GM19099 (cell line): ENCODE results near the gene VCL.

Experiments used
- POLR2A ChIP-seq: IDR thresholded peaks from 3 replicates; pipeline ENCODE4 v1.6.1; 2011; ENCODE audit warnings: low read depth; ENCODE audit not compliant: insufficient read length; ENCODE audit errors: extremely low read depth

VCL gene

GRCh38 chr10:74076961-74077360 is 79.0 kb downstream of the VCL start:
- no peak for TF ChIP-seq POLR2A

DNA sequence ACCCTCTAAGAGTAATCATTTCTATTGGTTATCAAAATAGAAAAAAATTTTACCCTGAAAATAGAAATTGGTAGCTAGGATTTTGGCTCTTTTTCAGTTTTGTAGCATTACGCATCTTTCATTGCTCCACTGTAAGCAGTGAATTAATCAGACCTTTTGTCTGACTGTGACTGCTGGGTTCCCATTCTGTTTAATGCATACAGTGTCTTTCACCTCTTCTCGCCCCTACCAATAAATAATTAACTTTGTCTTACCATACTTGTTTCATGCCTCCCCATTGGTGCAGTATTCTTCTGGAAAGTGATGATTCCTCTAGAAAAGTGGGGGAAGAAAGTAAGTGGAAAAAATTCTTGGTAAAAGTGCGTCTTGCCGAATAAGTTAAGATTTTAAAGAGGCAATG is 79.5 kb downstream of the VCL start:
- TF ChIP-seq POLR2A, result no peak

DNA sequence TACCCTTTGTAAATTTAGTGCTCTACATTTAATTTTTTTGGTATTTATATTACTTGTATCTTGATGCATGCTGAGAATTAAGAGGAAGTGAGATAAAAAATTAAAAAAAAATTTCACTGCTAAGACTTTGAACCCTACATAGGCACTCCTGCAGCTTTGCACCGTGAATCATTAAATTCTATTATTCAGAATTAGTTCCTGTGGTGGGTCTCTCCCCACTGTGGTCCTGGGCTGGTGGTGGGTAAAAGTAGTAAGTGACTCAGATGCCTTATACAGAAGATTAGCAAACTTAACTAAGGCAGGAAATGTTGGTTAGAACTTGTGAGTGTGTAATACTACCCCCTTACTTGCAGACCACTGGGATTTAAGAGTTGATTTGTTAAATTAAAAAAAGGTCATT is 80.1 kb downstream of the VCL start:
- no peak for TF ChIP-seq POLR2A

DNA sequence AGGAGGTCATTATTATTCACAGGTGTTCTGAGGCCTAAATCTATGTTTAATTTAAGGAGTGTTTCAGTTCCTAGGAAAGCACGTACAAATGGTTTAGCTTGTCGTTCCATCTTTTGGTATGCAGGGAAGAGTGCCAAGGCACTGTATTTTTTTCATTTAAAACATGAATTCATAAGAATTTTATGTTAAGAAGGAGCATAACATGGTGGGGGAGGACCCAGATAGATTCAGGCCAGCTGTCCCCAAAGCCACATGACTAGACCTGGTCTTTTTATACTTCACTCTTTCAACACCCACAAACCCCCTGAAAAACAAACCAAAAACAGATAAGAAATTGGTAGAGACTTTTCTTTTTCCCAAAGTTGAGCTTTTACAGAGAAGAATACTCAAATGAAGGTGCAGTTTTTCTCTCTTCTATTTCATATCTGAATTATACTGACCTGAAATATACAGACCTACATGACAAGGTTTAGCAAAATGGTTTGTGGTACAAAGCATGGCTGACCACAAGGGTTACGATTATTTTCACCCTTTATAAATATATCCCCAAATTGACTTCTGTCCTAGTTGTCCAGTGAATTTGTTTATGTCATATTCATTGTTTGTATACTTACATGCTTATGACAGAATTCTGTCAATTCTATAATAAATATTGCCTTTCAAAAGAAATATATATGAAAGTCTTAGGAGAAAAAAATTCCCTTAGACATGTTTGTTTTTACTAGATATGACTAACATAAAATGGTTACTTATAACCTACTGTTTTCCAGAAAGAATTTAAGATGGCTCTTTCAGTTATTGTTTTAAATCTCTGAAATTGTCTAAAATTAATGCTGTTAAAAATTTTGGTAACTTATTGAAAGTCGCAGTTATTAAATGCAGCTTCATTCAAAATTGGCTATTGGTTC is 81.4 kb downstream of the VCL start:
- TF ChIP-seq POLR2A, result no peak

DNA sequence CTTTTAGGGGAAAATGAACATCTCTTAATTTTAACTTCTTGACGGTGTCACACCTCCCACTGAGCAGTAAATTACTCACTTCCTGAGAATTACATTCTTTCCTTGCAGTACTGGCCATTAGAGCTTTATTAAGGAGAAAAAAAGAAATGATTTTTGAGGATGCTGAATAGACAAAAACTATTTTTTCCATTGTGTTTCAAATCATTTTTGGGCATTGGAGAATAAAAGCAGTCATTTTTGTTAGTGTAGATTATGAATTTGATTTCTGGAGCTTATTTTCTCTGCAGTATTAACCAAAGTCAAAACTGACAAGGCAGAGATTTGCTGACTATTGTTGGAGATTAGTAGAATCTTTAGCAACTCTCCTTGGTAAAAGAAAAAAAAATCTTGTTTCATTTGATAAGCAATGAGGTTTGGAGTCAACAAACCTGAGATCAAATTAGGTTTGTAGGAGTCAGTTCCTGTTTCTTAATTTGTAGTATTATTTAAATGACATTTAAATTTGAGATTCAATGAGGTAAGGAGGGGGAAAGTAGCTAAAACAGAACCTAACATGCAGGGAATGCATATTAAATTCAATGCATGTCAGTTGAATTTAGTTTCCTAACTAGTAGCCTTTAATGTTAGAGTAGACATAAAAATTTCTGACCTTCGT is 82.1 kb downstream of the VCL start:
- TF ChIP-seq POLR2A, result no peak

DNA sequence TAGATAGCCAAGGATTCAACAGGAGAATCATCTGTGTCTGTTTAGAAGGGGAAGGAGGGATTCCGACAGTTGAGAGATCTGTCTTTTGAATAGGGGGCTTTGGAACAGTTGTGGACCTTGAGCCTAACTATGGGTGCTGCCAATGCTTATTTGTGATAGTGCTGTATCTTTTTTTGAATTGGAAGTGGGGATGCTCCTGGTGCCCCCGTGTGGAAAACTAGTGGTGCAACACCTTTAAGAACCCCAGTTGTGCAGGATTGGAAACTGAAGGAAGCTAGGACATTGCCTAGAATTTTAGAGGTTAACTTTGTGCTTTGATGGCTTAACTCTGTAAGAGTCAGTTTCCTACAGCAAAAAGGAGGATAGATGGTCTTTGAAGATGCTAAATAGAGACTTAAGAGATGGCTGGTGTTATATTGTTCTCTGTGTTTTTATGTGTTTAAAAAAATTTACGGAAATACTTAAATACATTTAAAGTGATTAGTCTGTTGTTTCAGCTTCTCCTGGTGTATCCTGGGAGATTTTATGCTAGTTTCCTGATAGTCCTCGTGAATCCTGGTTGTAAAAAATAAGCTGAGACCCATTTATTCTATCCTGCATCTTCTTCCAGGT is 83.4 kb downstream of the VCL start:
- TF ChIP-seq POLR2A, result no peak

- no peak for TF ChIP-seq POLR2A
Measured at GRCh38 chr10:74081941-74082718, 84.2 kb downstream of the VCL start.

GRCh38 chr10:74083304-74083703 is 85.4 kb downstream of the VCL start:
- TF ChIP-seq POLR2A, result no peak

DNA sequence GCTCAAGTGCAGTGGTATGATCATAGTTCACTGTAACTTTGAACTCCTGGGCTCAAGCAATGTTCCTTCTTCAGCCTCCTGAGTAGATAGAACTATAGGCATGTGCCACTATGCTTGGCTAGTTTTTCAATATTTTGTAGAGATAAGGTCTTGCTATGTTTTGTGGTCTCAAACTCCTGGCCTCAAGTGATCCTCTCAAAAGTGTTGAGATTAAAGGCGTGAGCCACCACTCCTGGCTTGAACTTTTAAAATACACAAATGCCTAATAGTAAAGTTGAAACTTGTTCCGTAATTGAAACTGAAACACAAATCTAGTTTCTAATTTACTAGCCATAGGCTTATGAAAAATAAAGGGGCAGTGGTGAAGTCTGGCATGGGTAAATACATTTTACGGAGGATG is 87.0 kb downstream of the VCL start:
- TF ChIP-seq POLR2A, result no peak

GRCh38 chr10:74086317-74086716 is 88.4 kb downstream of the VCL start:
- TF ChIP-seq POLR2A, result no peak

GRCh38 chr10:74088722-74089121 is 90.8 kb downstream of the VCL start:
- TF ChIP-seq POLR2A, result no peak

- no peak for TF ChIP-seq POLR2A
Measured at GRCh38 chr10:74092372-74092771, 94.5 kb downstream of the VCL start.

DNA sequence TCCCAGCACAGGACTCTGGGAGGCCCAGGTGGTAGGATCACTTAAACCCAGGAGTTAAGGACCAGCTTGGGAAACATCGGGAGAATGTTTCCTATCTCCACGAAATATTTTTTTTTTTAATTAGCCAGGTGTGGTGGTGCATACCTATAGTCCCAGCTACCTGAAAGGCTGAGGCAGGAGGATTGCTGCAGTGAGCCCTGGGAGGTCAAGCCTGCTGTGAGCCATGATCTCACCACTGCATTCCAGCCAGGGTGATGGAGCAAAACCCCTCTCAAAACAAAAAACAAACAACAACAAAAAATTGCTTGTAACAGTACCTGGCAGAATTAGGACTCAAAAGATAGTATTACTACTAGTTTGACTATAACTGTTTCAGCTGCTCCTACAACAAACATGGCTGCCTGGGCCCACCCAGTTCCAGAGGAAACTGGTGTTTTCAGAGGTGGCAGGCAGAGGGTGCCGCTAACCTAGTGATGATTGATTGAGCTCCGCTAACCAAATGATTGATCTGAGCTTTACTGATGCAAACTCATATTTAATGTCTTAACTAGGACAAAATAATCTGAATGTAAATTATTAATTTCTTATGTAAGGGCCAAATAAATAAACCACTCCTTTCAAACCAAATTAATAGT is 95.7 kb downstream of the VCL start:
- no peak for TF ChIP-seq POLR2A

DNA sequence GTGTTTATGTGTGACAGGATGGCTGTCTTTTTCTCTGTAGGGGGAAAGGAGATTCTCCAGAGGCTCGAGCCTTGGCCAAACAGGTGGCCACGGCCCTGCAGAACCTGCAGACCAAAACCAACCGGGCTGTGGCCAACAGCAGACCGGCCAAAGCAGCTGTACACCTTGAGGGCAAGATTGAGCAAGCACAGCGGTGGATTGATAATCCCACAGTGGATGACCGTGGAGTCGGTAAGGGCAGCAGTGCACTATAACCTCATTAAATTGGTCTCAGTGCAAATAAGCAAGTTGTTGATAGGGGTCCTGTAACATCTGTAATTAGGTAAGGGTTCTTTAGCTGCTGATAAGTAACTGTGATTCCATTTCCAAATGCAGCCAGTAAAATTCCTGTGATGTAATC is 96.3 kb downstream of the VCL start:
- TF ChIP-seq POLR2A, result no peak

- TF ChIP-seq POLR2A, result no peak
Measured at GRCh38 chr10:74096777-74097176, 98.9 kb downstream of the VCL start.
